Stimulated activated CD8-positive, alpha-beta memory T cell treated with anti-CD3 and anti-CD28 coated beads, Interleukin-7, amount 100 ng/mL, for 4 hours (primary cell): ENCODE measurements around the gene ABT1.

Experiments used
- DNase-seq, 2 donors: peaks; one replicate each; pipeline ENCODE4 v3.0.0-alpha.2; 2020; ENCODE audit warnings: low read depth in 2 of 2

The ABT1 gene

DNA sequence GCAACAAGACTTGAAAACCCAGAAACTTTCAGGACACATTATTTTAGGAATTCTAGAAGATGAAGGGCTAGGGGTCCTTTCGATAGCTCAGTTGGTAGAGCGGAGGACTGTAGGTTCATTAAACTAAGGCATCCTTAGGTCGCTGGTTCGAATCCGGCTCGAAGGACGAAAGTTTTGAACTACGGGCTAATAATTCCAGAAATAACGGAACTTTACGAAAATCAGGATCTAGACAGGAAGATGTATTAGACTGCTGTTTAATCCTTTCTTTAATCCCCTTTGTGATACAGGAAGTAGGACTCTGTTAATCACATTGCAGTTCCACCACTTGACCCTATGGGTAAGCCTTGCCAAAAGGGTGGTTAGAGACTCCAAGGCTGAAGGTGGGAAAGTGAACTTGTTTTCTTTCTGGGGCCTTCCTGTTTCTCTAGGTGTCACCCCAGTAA is 21.2 kb upstream of the ABT1 start:
- no peak for DNase-seq

DNA sequence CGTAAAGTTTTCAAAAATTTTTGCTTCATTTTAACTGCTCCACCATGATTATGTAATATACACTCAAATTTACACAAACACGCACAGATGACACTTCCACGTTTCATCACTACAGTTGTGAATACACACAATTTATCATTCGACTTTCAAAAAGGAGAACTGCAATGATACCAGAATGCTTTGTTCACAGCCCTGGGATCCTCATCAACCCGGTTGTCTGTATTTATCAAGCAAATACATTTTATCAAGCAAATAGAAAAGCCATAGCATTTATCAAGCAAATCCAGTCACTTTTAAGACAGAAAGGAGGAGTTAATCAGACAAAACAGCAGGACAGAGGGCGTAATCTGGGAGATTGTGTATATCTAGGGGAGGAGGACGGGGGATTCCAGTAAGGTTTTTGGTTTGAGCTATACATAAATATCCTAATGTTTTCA is 20.3 kb upstream of the ABT1 start:
- DNase-seq, result no peak

DNA sequence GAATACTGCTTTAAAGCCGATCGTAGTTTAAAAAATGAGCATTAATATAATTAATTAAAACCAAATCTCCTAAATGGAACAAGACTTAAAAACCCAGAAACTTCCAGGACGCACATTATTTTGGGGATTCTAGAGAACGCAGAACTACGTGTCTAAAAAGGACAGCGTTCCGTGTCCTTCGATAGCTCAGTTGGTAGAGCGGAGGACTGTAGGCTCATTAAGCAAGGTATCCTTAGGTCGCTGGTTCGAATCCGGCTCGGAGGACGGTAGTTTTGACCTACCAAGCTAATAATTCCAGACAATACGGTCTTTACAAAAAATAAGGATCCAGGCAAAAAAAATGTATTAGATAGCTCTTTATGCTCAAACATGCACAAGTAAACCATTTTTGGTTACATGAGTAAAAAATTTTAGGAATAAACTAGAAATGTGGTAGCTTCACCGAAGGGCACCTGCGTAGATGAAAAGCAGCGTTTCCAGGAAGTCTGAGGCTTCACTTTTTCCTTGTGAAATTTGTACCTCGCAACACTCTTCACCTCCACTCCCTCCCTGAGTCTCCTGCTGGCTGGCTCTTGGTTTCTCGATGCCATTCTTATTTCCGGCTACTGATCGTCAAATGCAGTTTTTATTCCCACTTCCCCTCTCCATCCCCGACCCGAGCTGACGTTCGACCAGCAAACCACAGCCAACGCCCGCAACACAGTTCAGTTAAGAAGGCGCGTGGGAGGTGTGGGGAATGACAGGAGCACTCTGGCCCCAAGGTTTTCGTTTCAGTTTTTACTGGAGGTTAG is 19.6 kb upstream of the ABT1 start:
- DNase-seq, result peak in 1 of 2 donors; percentile 37

DNA sequence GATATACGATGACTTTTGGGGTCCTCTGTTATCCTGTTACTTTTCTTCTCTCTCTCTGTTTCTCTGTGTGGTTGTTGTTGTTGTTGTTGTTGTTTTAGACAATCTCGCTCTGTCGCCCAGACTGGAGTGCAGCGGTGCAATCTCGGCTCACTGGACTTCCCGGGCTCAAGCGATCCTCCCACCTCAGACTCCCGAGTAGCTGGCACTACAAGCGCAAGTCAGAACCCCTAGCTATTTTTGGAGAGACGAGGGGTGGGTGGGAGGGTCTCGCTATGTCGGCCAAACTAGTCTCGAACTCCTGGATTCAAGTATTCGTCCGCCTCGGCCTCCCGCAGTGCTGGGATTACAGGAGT is 19.1 kb upstream of the ABT1 start:
- DNase-seq, result no peak

DNA sequence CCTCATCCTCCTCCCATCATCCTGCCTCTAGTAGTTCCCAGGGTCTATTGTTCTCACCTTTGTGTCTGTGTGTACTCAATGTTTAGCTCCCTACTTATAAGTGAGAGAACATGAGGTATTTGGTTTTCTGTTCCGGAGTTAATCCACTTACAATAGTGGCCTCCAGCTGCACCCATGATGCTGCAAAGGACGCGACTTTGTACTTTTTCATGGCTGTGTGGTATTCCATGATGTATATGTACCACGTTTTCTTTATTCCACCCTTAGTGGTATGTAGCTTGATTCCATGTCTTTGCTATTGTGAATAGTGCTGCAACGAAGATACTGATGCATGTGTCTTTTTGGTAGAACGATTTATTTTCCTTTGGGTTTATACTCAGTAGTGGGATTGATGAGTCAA is 18.5 kb upstream of the ABT1 start:
- no peak for DNase-seq

DNA sequence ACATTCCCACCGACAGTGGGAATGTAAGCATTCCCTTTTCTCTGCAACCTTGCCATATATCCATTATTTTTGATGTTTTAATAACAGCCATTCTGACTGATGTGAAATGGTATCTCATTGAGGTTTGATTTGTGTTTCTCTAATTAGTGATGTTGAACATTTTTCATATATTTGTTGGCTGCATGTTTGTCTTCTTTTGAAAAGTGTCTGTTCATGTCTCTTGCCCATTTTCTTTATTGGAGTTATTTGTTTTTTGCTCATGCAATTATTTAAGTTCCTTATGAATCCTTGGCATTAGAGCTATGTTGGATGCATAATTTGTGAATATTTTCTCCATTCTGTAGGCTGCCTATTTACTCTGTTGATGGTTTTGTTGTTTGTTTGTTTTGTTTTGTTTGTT is 18.0 kb upstream of the ABT1 start:
- DNase-seq, result no peak

DNA sequence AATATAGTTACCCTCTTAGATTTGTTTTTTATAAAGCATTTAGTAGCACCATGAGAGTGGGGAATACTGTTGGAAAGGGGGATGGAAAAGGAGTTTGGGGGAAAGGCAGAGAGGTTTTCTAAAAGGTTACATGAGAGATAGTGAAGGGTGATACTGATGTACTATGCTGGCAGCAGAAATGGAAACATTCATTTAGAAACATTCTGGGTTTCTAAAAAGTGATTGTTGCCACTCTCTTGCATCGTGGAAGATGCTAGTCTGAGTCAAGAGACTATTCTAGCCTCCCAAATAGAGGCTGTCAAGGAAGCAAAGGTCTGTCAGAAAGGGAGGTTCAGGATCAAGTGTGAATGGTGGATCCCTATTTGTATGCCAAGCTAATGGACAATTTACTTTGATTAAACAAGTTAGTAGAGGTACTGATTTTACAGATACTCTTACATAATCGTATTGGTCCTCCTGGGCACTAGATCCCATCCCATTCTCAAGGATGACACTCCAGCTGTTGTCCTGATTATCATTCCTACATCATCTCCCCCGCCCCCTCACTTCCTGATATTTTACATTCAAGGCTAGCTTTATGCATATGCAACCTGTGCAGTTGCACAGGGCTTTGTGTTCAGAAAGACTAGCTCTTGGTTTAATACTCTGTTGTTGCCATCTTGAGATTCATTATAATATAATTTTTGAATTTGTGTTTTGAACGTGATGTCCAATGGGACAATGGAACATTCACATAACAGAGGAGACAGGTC is 15.4 kb upstream of the ABT1 start:
- DNase-seq, result no peak

DNA sequence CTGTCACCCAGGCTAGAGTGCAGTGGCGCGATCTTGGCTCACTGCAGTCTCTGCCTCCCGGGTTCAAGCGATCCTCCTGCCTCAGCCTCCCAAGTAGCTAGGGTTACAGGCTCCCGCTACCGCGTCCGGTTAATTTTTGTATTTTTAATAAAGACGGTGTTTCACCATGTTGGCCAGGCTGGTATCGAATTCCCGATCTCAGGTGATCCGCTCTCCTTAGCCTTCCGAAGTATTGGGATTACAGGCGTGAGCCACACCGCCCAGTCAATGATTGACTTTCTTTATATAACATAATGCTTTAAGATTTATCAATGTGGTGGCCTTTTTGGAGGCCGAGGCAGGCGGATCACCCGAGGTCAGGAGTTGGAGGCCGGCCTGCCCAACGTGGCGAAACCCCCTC is 7.8 kb upstream of the ABT1 start:
- no peak for DNase-seq

DNA sequence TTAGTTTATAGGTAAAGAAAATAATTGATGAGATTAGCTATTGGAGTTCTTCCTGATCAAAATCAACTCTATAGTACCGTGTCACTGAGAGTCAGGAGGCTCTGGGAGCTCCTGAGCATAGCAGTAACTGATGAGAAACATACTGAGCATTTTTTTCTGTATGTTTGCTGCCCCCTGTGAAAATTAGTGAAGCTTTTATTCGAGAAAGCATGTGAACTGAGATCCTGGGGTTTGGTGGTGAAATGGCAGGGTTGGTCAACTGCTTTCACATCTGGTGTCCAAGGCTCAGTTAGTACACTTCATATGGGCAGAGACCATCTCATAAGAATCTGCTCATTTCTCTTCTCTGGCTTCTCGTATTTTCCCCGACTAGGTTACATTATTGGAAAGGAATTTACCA is 4.1 kb upstream of the ABT1 start:
- DNase-seq, result no peak

DNA sequence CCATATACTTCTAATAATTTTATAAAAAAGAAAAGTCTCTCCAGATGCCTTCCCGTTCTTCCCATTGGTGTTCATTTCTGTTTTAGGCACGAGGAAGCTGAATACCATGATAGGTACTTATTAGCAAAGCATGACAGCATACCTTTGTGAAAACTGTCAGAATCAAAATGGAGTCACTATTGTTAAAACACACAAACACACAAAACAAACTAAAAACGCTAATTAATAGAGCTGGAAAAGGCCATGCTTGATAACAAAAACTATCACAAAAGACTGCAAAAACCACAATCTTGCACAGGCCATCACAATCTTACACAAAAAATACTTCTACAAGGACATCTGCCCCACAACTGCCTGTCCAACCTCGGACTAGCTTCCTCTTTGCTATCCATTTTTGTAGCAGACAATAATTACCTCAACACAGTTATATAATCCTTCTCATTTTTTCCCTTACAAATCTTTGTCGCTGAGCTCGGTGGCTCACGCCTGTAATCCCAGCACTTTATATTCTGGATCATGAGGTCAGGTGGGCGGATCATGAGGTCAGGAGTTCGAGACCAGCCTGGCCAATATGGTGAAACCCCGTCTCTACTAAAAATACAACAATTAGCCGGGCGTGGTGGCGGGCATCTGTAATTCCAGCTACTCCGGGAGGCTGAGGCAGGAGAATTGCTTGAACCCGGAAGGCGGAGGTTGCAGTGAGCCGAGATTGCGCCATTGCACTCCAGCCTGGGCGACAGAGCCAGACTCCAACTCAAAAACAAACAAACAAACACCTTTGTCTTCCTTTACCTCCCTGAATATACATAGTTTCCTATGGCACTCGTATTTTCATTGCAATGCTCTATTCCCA is 3.2 kb upstream of the ABT1 start:
- DNase-seq, result no peak

DNA sequence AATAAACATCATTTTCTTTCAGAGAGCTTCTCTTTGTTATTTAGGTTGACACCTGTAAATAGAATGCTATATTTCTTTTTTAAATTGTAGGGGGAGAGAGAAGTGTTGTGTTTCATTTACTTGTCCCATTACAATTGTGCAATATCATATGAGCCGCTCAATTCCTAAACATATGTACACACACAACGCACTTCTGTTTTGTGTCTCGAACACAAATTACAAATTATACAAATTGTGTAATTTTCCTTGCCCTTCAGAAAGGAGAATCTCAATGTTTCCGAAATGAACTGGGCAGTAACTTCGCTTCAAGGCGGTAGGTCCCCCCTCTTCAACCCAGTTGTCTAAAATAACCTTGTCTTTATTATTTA is 2.6 kb upstream of the ABT1 start:
- no peak for DNase-seq

DNA sequence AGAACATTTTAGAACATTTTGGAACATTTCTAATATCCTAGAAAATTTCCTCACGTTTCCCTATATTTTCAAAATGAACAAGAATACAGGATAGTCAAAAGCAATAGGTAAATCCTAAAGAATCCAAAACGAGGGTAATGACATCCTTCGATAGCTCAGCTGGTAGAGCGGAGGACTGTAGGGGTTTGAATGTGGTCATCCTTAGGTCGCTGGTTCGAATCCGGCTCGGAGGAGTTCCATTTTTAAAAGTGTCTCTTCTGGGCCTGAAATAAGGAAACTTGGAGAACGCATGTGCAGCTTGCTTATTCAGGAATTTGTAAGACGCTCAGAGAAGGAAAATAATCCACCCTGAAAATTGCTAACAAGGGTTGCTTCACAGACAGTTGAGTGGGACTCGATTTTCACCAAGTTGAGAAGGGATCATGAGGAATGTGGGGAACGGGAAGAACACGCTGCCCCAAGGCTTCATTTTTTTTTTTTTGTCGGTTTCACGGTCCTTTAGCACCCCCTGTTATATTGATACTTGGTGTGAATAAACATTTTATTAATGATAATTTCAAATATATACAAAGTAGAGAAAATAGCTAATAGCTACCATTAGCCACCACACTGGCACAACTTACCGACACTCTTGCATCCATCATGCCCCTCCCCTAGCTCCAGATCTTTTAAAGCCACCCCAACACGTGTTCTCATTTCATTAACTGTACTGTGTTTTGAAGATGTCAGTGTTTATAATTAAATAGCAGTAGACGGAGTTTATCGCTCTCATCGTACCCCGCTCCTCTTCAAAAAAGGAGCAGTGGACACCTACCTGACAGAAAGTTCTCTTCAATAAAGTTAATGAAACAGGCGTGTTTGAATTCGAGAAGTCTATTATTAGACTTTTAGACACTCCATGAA is 1.8 kb upstream of the ABT1 start:
- DNase-seq, result no peak

DNA sequence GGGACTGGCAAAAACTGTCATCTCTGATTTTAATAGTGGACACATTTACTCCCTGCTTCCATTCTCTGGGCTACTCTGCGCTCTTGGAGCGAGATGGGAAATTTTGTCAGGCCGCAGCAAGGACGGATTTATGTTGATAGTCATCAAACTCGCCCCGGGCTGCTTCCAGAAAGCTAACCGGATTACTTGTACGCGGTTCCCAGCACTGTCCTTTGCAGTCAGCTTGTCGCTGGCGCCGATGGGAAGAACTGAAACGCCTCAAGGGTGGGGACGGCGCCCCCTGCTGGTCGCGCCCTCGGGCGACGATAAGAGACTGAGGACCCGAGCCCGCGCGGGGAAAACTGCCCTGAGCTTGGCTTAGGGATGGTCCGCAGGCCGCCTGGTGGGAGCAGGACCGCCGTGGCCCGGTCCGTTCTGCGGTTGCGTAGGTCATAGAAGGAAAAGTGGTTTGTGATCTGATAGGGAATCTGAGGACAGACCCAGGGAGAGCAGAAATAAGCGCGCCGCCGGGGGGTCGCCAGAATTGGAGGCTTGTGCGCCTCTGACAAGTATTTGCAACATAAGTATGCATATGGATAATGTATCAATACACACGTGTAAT is 984 bp upstream of the ABT1 start:
- peak; percentile 63 to 79 for DNase-seq

DNA sequence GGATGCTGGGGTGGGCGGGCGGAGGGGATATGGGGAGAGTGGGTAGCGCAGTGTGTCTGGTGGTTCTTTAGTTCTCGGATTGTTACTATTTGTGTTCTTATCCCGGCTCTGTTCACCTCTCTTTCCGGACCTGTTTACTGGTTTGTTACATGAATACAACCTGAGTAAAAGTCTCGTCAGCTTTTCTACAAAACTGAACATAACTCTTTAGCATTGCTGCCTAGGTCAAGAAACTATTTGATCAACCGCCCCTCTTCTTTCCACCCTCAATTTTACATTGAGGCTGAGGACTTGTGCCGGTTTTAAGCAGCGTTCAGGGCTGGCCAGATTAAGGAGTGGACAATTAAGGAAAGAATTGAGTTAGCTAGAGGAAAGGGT is 625 bp downstream of the ABT1 start:
- DNase-seq, result no peak

DNA sequence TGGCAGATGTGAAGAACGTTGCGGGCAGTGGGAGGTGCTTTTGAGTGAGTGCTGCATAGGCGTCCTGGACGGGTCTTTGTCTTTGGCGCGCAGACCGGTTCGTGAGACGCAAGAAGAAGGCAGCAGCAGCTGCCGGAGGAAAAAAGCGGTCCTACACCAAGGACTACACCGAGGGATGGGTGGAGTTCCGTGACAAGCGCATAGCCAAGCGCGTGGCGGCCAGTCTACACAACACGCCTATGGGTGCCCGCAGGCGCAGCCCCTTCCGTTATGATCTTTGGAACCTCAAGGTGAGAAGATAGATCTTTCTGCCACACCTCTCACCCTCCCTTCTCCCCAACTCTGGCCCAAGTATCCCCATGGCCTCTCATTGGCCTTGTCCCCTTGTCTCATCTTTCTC is 1.1 kb downstream of the ABT1 start:
- no peak for DNase-seq

DNA sequence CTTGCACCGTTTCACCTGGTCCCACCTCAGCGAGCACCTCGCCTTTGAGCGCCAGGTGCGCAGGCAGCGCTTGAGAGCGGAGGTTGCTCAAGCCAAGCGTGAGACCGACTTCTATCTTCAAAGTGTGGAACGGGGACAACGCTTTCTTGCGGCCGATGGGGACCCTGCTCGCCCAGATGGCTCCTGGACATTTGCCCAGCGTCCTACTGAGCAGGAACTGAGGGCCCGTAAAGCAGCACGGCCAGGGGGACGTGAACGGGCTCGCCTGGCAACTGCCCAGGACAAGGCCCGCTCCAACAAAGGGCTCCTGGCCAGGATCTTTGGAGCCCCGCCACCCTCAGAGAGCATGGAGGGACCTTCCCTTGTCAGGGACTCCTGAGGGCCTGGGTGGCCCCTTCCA is 1.5 kb downstream of the ABT1 start:
- no peak for DNase-seq

DNA sequence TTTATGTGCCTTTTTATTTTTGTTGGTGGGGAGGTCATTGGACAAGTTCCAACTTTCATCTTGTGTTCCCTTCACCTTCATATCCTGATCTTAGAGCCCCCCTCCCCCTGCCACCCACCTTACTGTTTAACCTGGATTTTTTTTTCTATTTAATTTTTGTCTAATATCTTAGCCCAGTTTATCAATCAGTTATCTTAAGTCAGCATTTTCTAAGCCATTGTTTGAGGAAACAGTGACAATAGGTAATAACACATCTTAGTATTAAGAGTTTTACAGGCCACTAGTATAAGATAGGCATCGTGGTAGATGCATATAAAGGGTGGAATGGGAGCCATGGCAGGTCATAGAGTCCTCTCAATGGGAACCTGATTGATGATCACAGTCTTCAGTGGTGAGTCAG is 2.4 kb downstream of the ABT1 start:
- no peak for DNase-seq

DNA sequence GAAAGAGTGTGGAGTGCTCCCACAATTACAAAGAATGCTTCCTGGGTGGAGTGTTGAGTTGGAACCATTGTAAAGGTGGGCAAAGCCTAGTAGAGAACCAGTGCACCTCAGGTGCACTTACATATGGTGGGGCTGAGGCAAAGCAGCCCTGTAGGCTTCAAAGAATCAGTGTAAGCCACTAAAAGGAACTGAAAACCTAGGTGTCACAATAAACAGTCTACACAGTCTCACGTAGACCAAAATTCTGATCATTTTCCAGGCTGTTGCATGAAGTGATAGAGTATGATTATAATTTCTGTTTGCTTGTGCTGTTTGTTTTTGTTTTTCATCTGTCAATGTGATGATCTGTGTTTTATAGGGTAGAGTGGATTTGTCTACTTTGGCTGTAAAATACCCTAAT is 2.8 kb downstream of the ABT1 start:
- no peak for DNase-seq

DNA sequence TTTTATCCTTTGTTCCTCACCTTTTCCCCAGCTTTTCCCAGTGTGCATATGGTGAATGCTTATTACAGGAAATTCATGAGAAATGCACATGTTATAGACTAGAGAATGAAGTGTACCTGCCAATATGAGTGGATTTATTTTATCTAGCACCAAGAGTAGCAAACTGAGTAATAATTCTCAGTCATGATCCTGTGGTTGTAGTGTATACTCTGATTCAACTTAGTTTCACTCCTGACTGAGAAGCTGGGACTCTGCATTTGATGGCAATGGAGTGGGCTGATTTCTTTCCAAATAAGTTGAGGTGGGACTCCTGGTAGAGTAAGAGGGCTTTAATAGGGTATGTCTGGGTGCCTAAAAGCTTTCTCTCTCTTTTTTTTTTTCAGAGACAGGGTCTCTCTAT is 4.0 kb downstream of the ABT1 start:
- DNase-seq, result no peak

DNA sequence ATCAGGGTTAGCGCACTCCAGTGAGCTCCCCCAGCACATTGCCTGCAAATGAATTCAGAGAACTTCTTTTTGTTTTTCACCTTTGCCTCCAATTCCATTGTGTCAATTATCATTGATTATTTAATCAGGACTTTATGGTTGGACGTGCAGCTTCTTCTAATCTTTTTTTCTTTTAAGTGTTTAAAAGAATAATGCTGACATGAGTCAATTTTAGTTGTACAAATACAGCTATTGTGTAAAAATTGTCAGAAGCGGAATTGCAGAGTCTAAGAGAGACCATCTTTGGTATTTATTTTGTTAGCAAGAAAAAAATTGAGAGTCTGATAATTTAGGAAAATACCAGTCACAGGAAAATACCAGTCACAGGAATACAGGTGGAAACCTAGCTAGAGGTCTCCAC is 5.5 kb downstream of the ABT1 start:
- no peak for DNase-seq

DNA sequence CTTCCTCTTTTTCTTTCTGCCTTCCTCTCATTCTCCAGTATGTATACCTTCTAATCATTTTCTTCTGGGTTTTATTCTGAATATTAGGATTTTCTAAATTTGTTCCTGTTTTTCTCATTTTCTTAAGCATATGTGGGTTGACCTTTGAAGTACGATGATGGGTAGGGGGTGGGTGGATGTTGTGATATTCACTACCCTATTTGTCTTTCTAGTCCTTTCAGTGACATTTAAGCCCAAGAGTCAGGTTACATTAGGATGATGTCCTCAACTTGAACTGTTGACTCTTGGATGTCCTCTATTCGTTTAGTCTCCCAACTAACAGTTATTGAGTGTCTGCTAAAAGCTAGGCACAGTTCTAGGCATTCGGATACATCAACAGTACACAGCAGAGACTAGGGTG is 7.3 kb downstream of the ABT1 start:
- no peak for DNase-seq
